ENCODE measurements around the gene TAF4.
"Not testable (repeated sequence)": the region's sequence is repeated elsewhere in the genome, so short reads cannot be mapped to it uniquely, and the experiment has no call there.

The TAF4 gene

GRCh38 chr20:62065674-62066338, at the start of gene TAF4:
TAF4 (minus strand) TSS chr20:62065881; CDS start chr20:62065810, 71 bp downstream.
- DNase-seq (ENCODE audit: low spot score) = peak; percentile 89

- peak; percentile 30 for DNase-seq (ENCODE audit: low spot score)
Observed at GRCh38 chr20:62114894-62115293, 49.2 kb upstream of the TAF4 start.

- DNase-seq (ENCODE audit: low spot score) = no peak
Observed at GRCh38 chr20:62112368-62112767, 46.7 kb upstream of the TAF4 start.

- DNase-seq (ENCODE audit: low spot score) = no peak
Observed at GRCh38 chr20:62111148-62111547, 45.5 kb upstream of the TAF4 start.

- DNase-seq (ENCODE audit: low spot score) = no peak
Observed at GRCh38 chr20:62105592-62105991, 39.9 kb upstream of the TAF4 start.

- no peak for DNase-seq (ENCODE audit: low spot score)
Observed at GRCh38 chr20:62104791-62105345, 39.2 kb upstream of the TAF4 start.

- DNase-seq (ENCODE audit: low spot score) = no peak
Observed at GRCh38 chr20:62104234-62104789, 38.6 kb upstream of the TAF4 start.

GRCh38 chr20:62103508-62104233, 38.0 kb upstream of the TAF4 start:
- peak; percentile 43 for DNase-seq (ENCODE audit: low spot score)

- no peak for DNase-seq (ENCODE audit: low spot score)
Observed at GRCh38 chr20:62101078-62101477, 35.4 kb upstream of the TAF4 start.

- DNase-seq (ENCODE audit: low spot score) = no peak
Observed at GRCh38 chr20:62097881-62098407, 32.3 kb upstream of the TAF4 start.

- DNase-seq (ENCODE audit: low spot score) = no peak
Observed at GRCh38 chr20:62096421-62097380, 31.0 kb upstream of the TAF4 start.

- DNase-seq (ENCODE audit: low spot score) = no peak
Observed at GRCh38 chr20:62089393-62089792, 23.7 kb upstream of the TAF4 start.

GRCh38 chr20:62088258-62089127, 22.8 kb upstream of the TAF4 start:
- no peak for DNase-seq (ENCODE audit: low spot score)

- DNase-seq (ENCODE audit: low spot score) = no peak
Observed at GRCh38 chr20:62087632-62088031, 22.0 kb upstream of the TAF4 start.

GRCh38 chr20:62087227-62087626, 21.5 kb upstream of the TAF4 start:
- DNase-seq (ENCODE audit: low spot score) = no peak

- no peak for DNase-seq (ENCODE audit: low spot score)
Observed at GRCh38 chr20:62085206-62085605, 19.5 kb upstream of the TAF4 start.

- DNase-seq (ENCODE audit: low spot score) = not testable (repeated sequence)
Observed at GRCh38 chr20:62084224-62084623, 18.5 kb upstream of the TAF4 start.

GRCh38 chr20:62083312-62083711, 17.6 kb upstream of the TAF4 start:
- no peak for DNase-seq (ENCODE audit: low spot score)

GRCh38 chr20:62080249-62080990, 14.7 kb upstream of the TAF4 start:
- DNase-seq (ENCODE audit: low spot score) = no peak

- no peak for DNase-seq (ENCODE audit: low spot score)
Observed at GRCh38 chr20:62079166-62079565, 13.5 kb upstream of the TAF4 start.
